A673 (cell line): ENCODE data around the gene KRTAP4-1.

ENCODE experiments used
- CTCF ChIP-seq: fragments of 300-800, 200-600 bp; sonication (generic); conservative IDR thresholded peaks from 2 replicates; pipeline ENCODE4 v1.5.1; 2017; ENCODE audit warnings: low read depth, mild to moderate bottlenecking, antibody characterized with exemption, low read length, moderate library complexity, mixed read lengths
- EZH2 ChIP-seq: fragments of 200-600 bp; sonication (generic); IDR thresholded peaks from 2 replicates; pipeline ENCODE4 v1.6.1; 2017; ENCODE audit warnings: borderline replicate concordance, low read depth, mild to moderate bottlenecking, mixed read lengths, antibody characterized with exemption, low read length; ENCODE audit not compliant: poor library complexity, severe bottlenecking

GRCh38 chr17:41176744-41177387 is 7.8 kb downstream of the KRTAP4-1 start:
- TF ChIP-seq CTCF (no peak), EZH2 (no peak)
